Mononuclear cell (primary cell): Measurements from ENCODE around the gene APLF. TPM values are rescaled to one million over a fixed set of nuclear protein-coding genes. Genes with fewer than 3 reads are reported as not detected.
"Not testable (repeated sequence)": the region's sequence is repeated elsewhere in the genome, so short reads cannot be mapped to it uniquely, and the experiment has no call there.

Experiments
- H3K27me3 ChIP-seq: 2 replicates; pipeline ENCODE4 v1.6.0; 2011; ENCODE audit warnings: low read length, control low read depth; ENCODE audit not compliant: insufficient read depth
- H3K4me1 ChIP-seq: 2 replicates; pipeline ENCODE4 v1.5.1; 2011; ENCODE audit warnings: mild to moderate bottlenecking, low read length, control low read depth; ENCODE audit not compliant: insufficient read depth
- H3K4me3 ChIP-seq: 2 replicates; pipeline ENCODE4 v1.5.1; 2011; ENCODE audit warnings: mild to moderate bottlenecking, low read length, moderate library complexity
- H3K9me3 ChIP-seq: 2 replicates; pipeline ENCODE4 v1.5.1; 2011; ENCODE audit warnings: low read depth, mild to moderate bottlenecking, control low read depth, low read length
- total RNA-seq: library from RNA; depleted of rRNA; stranded (reverse); fragments of >200 nt; gene quantifications from one replicate; pipeline ENCODE4 v1.2.3, GENCODE V29; 2012

APLF gene
- total RNA-seq, 1 donor = 11.2 TPM

GRCh38 chr2:68482296-68482820 is 15.0 kb downstream of the APLF start:
- H3K27me3 ChIP-seq = no peaks in the 10 kb centered on the region
- H3K9me3 ChIP-seq = no peaks in the 10 kb centered on the region
- no peaks in the 10 kb centered on the region for H3K4me1 ChIP-seq
- no peak overlapping the region for H3K4me3 ChIP-seq

GRCh38 chr2:68483011-68483410 is 15.6 kb downstream of the APLF start:
- Histone ChIP-seq H3K27me3 (no peaks in the 10 kb centered on the region), H3K9me3 (no peaks in the 10 kb centered on the region), H3K4me3 (no peak overlapping the region), H3K4me1 (no peaks in the 10 kb centered on the region)

- no peaks in the 10 kb centered on the region for H3K4me1 ChIP-seq
- no peaks in the 10 kb centered on the region for H3K9me3 ChIP-seq
- no peaks in the 10 kb centered on the region for H3K27me3 ChIP-seq
- H3K4me3 ChIP-seq = no peak overlapping the region
Measured at GRCh38 chr2:68487773-68488355, 20.5 kb downstream of the APLF start.

DNA sequence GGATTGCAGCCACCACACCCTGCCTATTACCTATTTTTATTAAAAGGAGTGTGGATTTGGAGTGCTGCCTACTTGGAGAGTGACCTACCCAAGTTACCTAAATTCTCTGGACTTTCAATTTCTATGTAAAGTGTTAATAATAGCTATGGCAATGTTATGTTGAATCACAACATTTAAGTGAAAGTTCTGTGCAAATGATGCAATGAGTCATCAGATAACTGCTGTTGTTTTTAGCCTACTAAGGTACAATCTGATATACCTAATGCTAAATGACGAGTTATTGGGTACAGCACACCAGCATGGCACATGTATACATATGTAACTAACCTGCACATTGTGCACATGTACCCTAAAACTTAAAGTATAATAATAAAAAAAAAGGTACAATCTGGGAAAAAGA is 21.2 kb downstream of the APLF start:
- not testable (repeated sequence) for H3K4me1 ChIP-seq, H3K9me3 ChIP-seq, H3K27me3 ChIP-seq, H3K4me3 ChIP-seq

DNA sequence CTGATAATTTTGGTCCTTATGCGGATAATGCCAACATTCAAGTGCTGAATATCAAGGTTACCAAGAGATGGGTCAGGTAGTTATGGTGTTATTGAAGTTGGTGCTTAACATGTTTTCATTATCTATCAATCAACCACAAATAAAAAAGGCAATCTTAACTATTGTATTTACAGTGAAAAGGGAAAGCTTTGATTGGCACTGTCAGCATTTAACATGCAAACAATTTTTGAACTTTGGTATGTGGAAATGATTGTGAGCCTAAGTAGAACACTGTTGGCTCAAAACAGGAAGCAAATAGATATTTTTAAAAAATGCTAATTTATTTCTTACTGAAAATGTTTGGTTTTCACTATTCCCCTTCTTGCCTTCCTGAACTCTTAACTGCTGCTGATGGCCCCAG is 21.9 kb downstream of the APLF start:
- H3K4me1 ChIP-seq = no peaks in the 10 kb centered on the region

DNA sequence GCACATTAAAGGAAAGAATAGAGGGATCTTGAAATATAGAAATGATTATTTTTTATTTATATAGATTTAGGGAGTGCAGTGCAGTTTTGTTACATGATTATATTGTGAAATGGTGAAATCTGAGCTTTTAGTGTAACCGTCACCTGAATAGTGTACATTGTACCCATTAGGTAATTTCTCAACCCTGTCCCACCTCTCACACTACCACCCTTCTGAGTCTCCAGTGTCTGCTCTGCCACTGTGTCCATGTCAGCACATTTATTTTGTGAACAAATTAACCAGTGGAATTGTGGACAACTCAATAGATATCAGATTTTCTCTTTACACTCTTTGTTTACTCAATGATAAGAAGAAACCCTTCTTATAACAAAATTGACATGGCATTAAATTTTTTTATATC is 24.2 kb downstream of the APLF start:
- H3K4me3 ChIP-seq = no peak overlapping the region
- no peaks in the 10 kb centered on the region for H3K27me3 ChIP-seq
- peaks cover 5% of the 10 kb centered on the region for H3K9me3 ChIP-seq
- H3K4me1 ChIP-seq = no peaks in the 10 kb centered on the region

More for the DNA sequence above, 21.9 kb downstream of the APLF start:
- no peaks in the 10 kb centered on the region for H3K9me3 ChIP-seq
- no peak overlapping the region for H3K4me3 ChIP-seq
- no peaks in the 10 kb centered on the region for H3K27me3 ChIP-seq

- H3K4me3 ChIP-seq = no peak overlapping the region
- no peaks in the 10 kb centered on the region for H3K4me1 ChIP-seq
Measured at GRCh38 chr2:68499133-68499532, 31.7 kb downstream of the APLF start.

DNA sequence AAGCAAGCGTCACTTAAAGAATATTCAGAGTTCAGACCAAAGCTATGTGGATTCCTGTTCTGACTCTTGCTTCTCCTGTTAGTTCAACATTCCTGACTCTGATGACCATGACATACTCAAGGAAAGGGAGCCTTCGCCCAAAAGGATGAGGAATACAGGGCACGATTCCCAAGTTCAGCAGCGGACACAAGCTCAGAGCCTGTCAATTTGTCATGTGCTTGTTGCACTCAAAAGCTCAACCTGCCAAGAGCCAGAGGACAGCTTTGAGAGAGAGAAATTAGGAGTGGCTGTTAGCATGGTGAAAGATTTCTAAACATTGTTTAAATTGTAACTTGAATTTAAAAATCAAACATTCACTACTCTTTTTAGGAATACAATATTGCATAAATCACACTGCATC is 33.3 kb downstream of the APLF start:
- H3K4me3 ChIP-seq = no peak overlapping the region
- no peaks in the 10 kb centered on the region for H3K4me1 ChIP-seq
- H3K27me3 ChIP-seq = no peaks in the 10 kb centered on the region
- peaks cover 10% of the 10 kb centered on the region for H3K9me3 ChIP-seq

More at GRCh38 chr2:68499133-68499532, 31.7 kb downstream of the APLF start:
- Histone ChIP-seq H3K27me3 (no peaks in the 10 kb centered on the region), H3K9me3 (peaks cover 10% of the 10 kb centered on the region)

DNA sequence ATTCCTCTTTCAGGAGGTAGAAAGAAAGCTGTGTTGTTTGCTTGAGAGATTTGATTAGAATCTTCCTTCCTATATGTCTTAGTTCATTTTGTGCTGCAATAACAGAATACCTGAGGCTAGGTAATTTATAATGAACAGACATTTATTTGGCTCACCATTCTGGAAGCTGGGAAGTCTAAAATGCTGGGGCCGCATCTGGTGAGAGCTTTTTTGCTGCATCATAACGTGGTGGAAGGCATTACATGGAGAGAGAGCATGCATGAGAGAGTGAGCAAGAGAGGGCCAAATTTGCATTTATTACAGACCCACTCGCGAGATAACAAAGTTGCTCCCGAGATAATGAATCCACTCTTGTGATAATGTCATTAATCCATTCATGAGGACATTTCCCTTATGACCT is 34.4 kb downstream of the APLF start:
- Histone ChIP-seq H3K4me1 (no peaks in the 10 kb centered on the region), H3K9me3 (peaks cover 3% of the 10 kb centered on the region), H3K27me3 (no peaks in the 10 kb centered on the region), H3K4me3 (no peak overlapping the region)

DNA sequence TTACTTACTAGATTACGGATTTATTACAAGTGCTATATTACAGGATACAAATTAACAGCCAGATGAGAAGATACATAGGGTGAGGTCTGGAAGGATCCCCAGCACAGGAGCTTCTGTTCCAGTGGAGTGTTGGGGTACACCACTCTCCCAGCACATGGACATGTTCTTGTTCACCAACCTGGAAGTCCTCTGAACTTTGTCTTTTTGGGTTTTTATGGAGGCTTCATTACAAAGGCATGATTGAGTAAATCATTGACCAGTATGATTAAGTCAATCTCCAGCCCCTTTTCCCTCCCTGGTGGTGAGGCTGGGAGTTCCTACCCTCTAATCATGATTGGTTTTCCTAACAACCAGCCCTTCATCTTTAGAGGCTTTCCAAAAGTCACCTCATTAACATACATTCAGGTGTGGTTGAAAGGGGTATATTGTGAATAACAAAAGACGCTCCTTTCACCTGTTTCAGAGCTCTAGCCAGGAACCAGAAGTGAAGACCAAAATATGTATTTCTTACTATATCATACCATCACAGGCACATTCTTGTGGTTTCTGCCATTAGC is 38.3 kb downstream of the APLF start:
- H3K4me3 ChIP-seq = no peak overlapping the region
- no peaks in the 10 kb centered on the region for H3K4me1 ChIP-seq
- H3K27me3 ChIP-seq = no peaks in the 10 kb centered on the region
- H3K9me3 ChIP-seq = no peaks in the 10 kb centered on the region

DNA sequence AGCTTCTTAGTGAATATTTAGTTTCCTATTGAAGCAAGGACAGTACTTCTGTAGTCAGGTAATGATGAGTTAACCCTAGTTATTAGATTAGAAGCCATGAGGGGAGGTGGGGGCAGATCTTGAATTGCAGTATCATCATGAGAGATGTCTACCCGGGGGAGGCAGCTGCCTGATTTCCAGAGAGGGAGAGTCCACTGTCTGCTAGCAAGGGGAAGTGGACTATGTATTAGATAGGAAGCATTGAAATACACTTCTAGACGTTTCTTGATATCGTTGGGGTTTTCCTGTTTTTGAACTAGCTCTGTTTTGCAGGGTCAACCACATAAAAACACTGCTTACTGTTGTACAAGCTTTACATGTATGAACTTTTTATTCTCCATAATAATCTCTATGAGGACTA is 38.8 kb downstream of the APLF start:
- H3K9me3 ChIP-seq = no peaks in the 10 kb centered on the region
- no peak overlapping the region for H3K4me3 ChIP-seq
- H3K4me1 ChIP-seq = no peaks in the 10 kb centered on the region
- H3K27me3 ChIP-seq = no peaks in the 10 kb centered on the region

- Histone ChIP-seq H3K4me1 (no peaks in the 10 kb centered on the region), H3K4me3 (no peak overlapping the region), H3K27me3 (no peaks in the 10 kb centered on the region), H3K9me3 (no peaks in the 10 kb centered on the region)
Measured at GRCh38 chr2:68512326-68512725, 44.9 kb downstream of the APLF start.

DNA sequence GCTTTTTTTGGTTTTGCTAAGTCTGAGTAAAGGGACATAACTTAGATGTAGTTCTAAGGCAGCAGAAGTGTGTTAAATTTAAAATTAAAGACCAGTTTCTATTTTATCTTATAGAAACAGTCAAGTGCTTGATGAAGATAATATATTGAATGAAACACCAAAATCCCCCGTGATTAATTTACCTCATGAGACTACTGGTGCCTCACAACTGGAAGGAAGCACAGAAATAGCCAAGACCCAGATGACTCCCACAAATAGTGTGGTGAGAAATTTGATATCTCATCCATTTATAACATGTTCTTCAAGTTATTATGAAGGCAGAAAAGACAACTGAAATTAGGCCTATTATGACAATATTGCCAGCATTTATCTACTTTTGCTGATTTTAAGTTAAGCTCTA is 45.6 kb downstream of the APLF start:
- Histone ChIP-seq H3K4me1 (no peaks in the 10 kb centered on the region), H3K4me3 (no peak overlapping the region), H3K27me3 (no peaks in the 10 kb centered on the region), H3K9me3 (no peaks in the 10 kb centered on the region)

DNA sequence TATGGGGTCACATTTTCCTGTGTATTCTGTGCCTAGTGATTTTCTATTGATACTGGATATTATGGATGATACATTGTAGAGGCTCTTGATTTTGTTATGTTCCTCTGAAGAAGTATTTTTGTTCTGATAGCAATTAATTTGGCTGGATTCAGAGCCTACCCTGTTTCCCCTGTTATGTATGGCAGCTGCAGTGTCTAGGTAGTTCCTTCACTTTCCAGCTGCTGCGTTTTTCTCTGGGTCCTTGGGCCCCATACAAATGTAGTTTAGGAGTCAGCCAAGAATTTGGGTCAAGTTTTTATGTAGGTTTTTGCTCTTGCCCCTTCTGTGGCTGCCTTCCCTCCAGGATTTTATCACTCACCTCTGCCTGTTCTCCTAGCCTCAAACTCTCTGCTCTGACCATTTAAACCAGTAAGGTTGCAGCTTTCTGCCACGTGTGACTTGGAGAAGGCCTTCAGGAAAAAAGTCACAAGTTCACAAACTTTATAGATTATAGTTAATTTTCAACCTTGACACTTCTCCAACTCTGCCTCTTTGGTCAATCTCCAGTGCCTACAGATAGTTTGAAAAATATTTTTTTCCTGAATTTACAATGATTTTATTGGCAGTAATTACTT is 47.0 kb downstream of the APLF start:
- no peaks in the 10 kb centered on the region for H3K9me3 ChIP-seq
- no peaks in the 10 kb centered on the region for H3K27me3 ChIP-seq
- no peaks in the 10 kb centered on the region for H3K4me1 ChIP-seq
- H3K4me3 ChIP-seq = no peak overlapping the region

DNA sequence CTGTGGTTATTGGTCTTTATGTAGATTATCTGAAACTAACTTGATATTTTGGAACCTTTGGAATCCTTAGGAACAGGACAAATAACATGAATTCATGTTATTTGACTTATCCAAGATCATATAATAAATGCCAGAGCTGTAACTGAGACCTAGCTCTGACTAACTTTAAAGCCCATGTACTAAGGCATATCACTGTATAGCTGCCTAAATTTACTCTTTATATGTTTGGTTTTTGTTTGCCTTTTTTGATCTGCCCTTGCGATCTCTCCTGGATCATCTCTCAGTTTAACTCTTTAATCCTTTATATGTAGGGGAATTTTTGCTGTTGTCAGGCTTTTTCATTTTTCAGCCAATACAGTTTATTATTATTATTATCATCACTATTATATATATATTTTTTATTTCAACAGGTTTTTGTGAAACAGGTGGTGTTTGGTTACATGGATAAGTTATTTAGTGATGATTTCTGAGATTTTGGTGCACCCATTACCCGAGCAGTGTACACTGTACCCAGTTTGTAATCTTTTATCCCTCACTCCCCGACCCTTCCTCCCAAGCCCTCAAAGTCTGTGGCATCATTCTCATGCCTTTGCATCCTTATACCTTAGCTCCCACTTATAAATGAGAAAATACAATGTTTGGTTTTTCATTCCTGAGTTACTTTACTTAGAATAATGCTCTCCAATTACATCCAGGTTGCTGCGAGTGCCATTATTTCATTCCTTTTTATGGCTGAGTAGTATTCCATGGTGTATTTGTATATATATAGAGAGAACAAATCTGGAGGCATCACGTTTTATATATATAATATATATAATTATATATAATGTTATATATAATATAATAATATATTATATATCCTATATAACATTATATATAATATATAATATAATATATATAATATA is 48.9 kb downstream of the APLF start:
- H3K27me3 ChIP-seq = no peaks in the 10 kb centered on the region
- H3K9me3 ChIP-seq = no peaks in the 10 kb centered on the region
- H3K4me3 ChIP-seq = no peak overlapping the region
- no peaks in the 10 kb centered on the region for H3K4me1 ChIP-seq
